GM21367 (cell line): ENCODE measurements around the gene CSF3R.
"Not testable (repeated sequence)": the region's sequence is repeated elsewhere in the genome, so short reads cannot be mapped to it uniquely, and the experiment has no call there.

Experiments
- ATAC-seq: cut with Tn5 transposase; IDR thresholded peaks from one replicate; pipeline ENCODE4 v1.9.1; 2021; ENCODE audit not compliant: unreplicated experiment

Gene CSF3R

GRCh38 chr1:36484099-36484498 lies 1.4 kb upstream of the CSF3R start:
- ATAC-seq, result no peak

GRCh38 chr1:36481771-36482723 lies 666 bp downstream of the CSF3R start:
- ATAC-seq, result no peak

- no peak for ATAC-seq
These were observed 1.6 kb downstream of the CSF3R start for GRCh38 chr1:36481091-36481490.

- no peak for ATAC-seq
These were observed 2.6 kb downstream of the CSF3R start for GRCh38 chr1:36480161-36480560.

DNA sequence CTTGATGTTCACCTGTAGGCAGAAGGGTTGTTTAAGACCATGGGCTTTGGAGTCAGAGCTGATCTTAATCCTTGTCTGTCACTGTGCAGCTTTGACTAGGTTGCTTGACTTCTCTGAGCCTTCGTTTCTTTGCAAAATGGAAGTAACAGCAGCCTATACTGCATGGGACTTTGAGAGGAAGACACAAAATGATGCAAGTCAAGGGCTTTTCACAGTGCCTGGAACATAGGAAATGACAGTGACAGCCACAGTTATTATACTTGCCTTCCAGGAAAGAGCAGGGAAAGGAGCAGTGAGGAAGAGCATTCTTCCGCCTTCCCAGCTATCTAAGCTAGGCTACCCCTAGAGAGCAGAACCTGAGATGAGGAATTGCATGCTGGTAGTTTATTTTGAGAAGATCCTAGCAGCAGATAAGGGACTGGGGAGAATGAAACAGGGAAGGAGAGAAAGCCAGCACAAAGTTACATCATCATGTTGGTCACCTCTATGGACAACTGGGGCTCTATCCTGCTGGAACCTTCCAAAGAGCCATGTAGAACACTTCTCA lies 3.1 kb downstream of the CSF3R start:
- ATAC-seq, result no peak

DNA sequence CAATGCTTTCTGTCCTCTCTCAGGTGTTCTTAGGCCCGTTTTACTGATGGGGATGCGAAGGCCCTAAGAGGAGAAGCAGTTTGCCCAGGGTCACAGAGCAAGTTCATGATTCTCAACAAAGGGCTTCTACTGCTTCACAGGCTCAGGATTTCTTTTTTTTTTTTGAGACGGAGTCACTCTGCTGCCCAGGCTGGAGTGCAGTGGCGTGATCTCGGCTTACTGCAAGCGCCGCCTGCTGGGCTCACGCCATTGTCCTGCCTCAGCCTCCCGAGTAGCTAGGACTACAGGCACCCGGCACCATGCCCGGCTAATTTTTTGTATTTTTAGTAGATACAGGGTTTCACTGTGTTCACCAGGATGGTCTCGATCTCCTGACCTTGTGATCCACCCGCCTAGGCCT lies 5.1 kb downstream of the CSF3R start:
- not testable (repeated sequence) for ATAC-seq

GRCh38 chr1:36476945-36477344 lies 5.8 kb downstream of the CSF3R start:
- ATAC-seq, result no peak

DNA sequence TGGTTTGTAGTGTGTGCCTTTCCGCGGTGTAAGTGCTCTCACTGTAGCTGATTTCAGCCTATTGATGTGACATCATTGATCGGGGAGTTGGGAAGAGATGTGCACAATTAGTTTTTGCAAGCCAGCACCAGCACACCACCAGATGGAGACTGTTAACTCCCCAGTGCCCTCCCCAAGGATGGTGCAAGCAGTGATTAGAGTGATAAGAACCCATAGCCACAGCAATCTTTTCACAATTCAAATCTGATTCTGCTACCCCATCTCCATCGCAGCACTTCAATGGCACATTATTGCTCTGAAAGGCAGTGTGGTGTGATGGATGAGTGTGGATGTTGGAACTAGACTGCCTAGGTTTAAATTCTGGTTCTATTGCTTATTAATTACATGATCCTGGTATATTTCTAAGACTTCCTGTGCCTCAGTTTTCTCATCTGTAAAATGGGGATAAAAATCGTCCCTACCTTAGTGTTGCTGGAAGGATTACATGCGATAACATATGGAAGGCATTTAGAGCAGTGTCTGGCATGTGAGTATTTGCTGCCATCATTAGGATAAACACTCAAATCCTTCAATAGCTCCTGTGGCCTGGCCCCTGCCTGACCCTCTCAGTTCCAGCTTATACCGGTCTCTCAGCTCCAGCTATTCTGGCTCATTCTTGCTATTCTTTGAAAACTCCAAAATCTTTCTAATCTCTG lies 6.7 kb downstream of the CSF3R start:
- ATAC-seq, result no peak

- ATAC-seq, result no peak
These were observed 7.4 kb downstream of the CSF3R start for GRCh38 chr1:36475341-36475740.

GRCh38 chr1:36472656-36473055 lies 10.1 kb downstream of the CSF3R start:
- no peak for ATAC-seq

- no peak for ATAC-seq
These were observed 10.7 kb downstream of the CSF3R start for GRCh38 chr1:36471830-36472641.

- no peak for ATAC-seq
These were observed 13.6 kb downstream of the CSF3R start for GRCh38 chr1:36469163-36469562.

- no peak for ATAC-seq
These were observed 14.8 kb downstream of the CSF3R start for GRCh38 chr1:36467700-36468455.

GRCh38 chr1:36467027-36467410 lies 15.7 kb downstream of the CSF3R start:
- no peak for ATAC-seq

- no peak for ATAC-seq
These were observed 16.2 kb downstream of the CSF3R start for GRCh38 chr1:36466370-36467026.

- no peak for ATAC-seq
These were observed 16.9 kb downstream of the CSF3R start for GRCh38 chr1:36465731-36466369.

- ATAC-seq, result peak; percentile 22
These were observed 17.9 kb downstream of the CSF3R start for GRCh38 chr1:36464605-36465393.

- ATAC-seq, result peak; percentile 88
These were observed 18.7 kb downstream of the CSF3R start, which contains the start of gene MRPS15 for GRCh38 chr1:36463803-36464604. TSS of gene MRPS15 (minus strand) at chr1:36464384. CDS start at chr1:36464275, 109 bp downstream.
